Suprapubic skin (tissue), 4 donors: ENCODE measurements around the gene TTLL5.

Experiments
- EP300 ChIP-seq: sonication (generic); formaldehyde crosslinking; IDR thresholded peaks from one replicate; pipeline ENCODE4 v1.6.1; 2017; ENCODE audit warnings: antibody characterized with exemption
- POLR2A ChIP-seq, 2 donors: fragments of 450-650 bp; IDR thresholded peaks; one replicate each; pipeline ENCODE4 v1.6.1; 2017; ENCODE audit warnings: antibody characterized with exemption in 2 of 2, mild to moderate bottlenecking in 2 of 2, moderate library complexity in 2 of 2
- POLR2AphosphoS5 ChIP-seq, 3 donors: sonication (generic); formaldehyde crosslinking; IDR thresholded peaks; one replicate each; pipeline ENCODE4 v1.6.1; 2017; ENCODE audit warnings: antibody characterized with exemption in 3 of 3
- TF ChIP-seq, protein P1 (sequence below), 2 donors: fragments of 200-600 bp in 1 of 2; fragments of 450-650 bp in 1 of 2; sonication (generic) in 1 of 2; IDR thresholded peaks; one replicate each; pipeline ENCODE4 v1.5.1; 2016 to 2019; ENCODE audit warnings: antibody characterized with exemption in 2 of 2, mild to moderate bottlenecking in 1 of 2, moderate library complexity in 1 of 2

DNA sequence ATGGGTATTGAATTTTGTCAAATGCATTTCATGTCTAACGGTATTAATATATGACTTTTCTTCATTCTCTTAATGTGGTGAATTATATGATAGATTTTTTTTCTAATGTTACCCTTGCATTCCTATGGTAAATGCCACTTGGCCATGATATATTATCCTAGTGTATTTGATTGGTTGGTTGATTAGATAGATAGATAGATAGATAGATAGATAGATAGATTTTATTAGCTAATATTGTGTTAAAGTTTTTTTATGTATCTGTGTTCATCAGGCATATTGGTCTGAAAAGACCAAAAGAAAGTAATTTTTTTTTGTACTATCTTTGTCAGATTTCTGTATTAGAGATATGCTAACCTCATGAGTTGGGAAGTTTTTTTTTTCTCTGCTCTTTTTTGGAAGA, 196.2 kb downstream of the TTLL5 start:
- TF ChIP-seq, protein P1, sequence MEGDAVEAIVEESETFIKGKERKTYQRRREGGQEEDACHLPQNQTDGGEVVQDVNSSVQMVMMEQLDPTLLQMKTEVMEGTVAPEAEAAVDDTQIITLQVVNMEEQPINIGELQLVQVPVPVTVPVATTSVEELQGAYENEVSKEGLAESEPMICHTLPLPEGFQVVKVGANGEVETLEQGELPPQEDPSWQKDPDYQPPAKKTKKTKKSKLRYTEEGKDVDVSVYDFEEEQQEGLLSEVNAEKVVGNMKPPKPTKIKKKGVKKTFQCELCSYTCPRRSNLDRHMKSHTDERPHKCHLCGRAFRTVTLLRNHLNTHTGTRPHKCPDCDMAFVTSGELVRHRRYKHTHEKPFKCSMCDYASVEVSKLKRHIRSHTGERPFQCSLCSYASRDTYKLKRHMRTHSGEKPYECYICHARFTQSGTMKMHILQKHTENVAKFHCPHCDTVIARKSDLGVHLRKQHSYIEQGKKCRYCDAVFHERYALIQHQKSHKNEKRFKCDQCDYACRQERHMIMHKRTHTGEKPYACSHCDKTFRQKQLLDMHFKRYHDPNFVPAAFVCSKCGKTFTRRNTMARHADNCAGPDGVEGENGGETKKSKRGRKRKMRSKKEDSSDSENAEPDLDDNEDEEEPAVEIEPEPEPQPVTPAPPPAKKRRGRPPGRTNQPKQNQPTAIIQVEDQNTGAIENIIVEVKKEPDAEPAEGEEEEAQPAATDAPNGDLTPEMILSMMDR (IDR thresholded peaks at IDR 0.05), result no peak
- TF ChIP-seq POLR2A (IDR thresholded peaks at IDR 0.05), result no peak
- no peak for TF ChIP-seq POLR2AphosphoS5 (IDR thresholded peaks at IDR 0.05)
- no peak for TF ChIP-seq EP300
